AG09309 (cell line): ENCODE data around the gene DNAJB4.

Experiments
- DNase-seq: peaks from one replicate; pipeline ENCODE4 v3.0.0-alpha.2; 2010; ENCODE audit warnings: low read depth
- H3K4me3 ChIP-seq: 2 replicates; pipeline ENCODE4 v1.5.1; 2011; ENCODE audit warnings: mild to moderate bottlenecking, low read depth, low read length, moderate library complexity; ENCODE audit not compliant: control insufficient read depth
- CTCF ChIP-seq: IDR thresholded peaks from 2 replicates; pipeline ENCODE4 v1.5.1; 2011; ENCODE audit warnings: mild to moderate bottlenecking, low read depth, low read length, inconsistent platforms; ENCODE audit not compliant: insufficient read depth, control insufficient read depth; ENCODE audit errors: missing control alignments

Gene DNAJB4

GRCh38 chr1:78047631-78048030 lies 42.9 kb downstream of the DNAJB4 start:
- DNase-seq, result no peak
- no peak overlapping the region for H3K4me3 ChIP-seq
- no peak for TF ChIP-seq CTCF

DNA sequence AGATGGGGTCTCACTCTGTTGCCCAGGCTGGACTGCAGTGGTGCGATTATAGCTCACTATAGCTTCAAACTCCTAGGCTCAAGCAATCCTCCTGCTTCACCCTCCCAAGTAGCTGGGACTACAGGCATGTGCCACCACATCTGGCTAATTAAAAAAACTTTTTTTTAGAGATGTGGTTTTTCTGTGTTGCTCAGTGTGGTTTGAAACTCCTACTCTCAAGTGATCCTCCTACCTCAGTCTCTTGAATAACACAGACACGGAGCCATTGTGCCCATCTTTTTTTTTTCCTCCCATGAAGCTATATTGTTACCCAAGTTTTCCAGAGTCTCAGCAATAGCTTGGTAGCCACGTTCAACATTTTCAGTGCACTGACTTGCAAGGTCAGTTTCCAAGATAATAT lies 43.7 kb downstream of the DNAJB4 start:
- H3K4me3 ChIP-seq, result no peak overlapping the region
- DNase-seq, result no peak
- TF ChIP-seq CTCF, result no peak

DNA sequence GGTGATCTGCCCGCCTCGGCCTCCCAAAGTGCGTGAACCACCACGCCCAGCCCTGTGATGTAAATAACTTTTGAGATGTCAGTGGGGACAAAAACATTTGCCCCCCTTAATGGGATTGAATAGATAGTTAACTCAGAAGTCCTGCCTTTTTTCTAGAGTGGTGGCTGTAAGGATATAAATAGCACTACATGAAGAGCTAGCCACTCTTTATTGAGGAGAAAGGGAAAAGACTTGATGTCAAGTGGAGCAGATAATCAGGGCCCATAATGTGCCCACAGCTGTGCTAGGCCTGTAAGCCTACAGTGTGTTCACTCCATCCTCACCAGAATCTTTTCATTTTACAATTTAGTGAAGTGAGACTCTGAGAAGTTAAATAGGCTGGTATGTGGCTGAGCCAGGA lies 44.7 kb downstream of the DNAJB4 start:
- TF ChIP-seq CTCF, result no peak
- DNase-seq, result no peak
- H3K4me3 ChIP-seq, result no peak overlapping the region

DNA sequence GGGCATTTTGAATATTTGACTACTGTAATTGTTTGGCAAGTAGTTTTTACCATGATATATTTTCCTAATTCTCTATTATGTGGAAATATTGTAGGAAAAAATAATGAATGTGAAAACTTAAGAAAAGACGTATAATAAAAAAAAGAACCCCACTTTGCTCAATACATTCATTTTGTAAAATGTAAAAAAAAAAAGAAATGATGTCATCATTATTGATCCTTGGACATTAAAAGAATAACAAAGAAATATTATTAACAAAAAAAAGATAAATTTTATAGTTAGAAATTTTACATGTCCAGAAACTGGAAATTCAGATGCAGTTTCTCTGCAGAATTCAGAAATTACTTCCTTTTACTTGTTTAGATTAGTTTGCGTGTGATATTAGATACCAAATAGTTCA lies 46.3 kb downstream of the DNAJB4 start:
- no peak for TF ChIP-seq CTCF
- no peak overlapping the region for H3K4me3 ChIP-seq
- no peak for DNase-seq

GRCh38 chr1:78052685-78053405 lies 48.1 kb downstream of the DNAJB4 start:
- no peak for TF ChIP-seq CTCF
- H3K4me3 ChIP-seq, result no peak overlapping the region
- DNase-seq, result no peak

- TF ChIP-seq CTCF, result no peak
- no peak overlapping the region for H3K4me3 ChIP-seq
- DNase-seq, result no peak
Observed at GRCh38 chr1:78053498-78053897, 48.8 kb downstream of the DNAJB4 start.
